ENCODE results near the gene CNPY1. TPM values are rescaled to one million over a fixed set of nuclear protein-coding genes. Genes with fewer than 3 reads are reported as not detected.

Gene CNPY1
- total RNA-seq, 4 donors from 2014 or later, result not detected

- no peak for TF ChIP-seq POLR2A (IDR thresholded peaks at IDR 0.05)
- TF ChIP-seq, protein P1, sequence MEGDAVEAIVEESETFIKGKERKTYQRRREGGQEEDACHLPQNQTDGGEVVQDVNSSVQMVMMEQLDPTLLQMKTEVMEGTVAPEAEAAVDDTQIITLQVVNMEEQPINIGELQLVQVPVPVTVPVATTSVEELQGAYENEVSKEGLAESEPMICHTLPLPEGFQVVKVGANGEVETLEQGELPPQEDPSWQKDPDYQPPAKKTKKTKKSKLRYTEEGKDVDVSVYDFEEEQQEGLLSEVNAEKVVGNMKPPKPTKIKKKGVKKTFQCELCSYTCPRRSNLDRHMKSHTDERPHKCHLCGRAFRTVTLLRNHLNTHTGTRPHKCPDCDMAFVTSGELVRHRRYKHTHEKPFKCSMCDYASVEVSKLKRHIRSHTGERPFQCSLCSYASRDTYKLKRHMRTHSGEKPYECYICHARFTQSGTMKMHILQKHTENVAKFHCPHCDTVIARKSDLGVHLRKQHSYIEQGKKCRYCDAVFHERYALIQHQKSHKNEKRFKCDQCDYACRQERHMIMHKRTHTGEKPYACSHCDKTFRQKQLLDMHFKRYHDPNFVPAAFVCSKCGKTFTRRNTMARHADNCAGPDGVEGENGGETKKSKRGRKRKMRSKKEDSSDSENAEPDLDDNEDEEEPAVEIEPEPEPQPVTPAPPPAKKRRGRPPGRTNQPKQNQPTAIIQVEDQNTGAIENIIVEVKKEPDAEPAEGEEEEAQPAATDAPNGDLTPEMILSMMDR (IDR thresholded peaks at IDR 0.05), result no peak
- WGBS, 2 donors, result 5 to 7% methylated on average over 18 to 28 of the region's 42 CpGs
- intact Hi-C loops (cut with DNase I), result no loop called here
- Histone ChIP-seq H3K27ac (no peak overlapping the region), H3K9me3 (no peaks in the 10 kb centered on the region), H3K4me3 (replicated peaks in 1 of 3) (no peak overlapping the region), H3K27me3 (peaks cover 83% of the 10 kb centered on the region), H3K36me3 (no peaks in the 10 kb centered on the region), H3K4me1 (peaks cover 13 to 29% of the 10 kb centered on the region in 2 donors)
- DNase-seq, result no peak
Observed at GRCh38 chr7:155466142-155466813, 80.1 kb downstream of the CNPY1 start.

DNA sequence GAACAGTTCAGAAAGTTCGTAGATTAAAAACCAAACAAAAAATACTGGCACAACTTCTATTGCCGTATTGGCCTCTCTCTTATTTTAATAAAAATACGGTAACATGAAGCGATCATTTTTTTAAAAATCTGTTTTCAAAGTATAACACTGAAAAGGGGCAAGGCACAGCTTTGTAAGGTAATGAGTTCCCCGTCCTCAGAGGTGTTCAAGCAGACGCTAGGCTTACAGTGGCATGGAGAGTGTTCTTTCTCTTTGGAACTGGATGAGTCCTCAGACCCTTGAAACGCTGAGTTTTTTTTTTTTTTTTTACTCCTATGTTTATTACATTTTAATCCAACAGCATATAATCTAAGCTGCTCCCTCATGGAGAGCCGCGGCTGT lies 80.6 kb downstream of the CNPY1 start:
- 11 to 13% methylated on average over 9 of the region's 9 CpGs for WGBS, 2 donors
- no peak for TF ChIP-seq POLR2A (IDR thresholded peaks at IDR 0.05)
- TF ChIP-seq, protein P1 (IDR thresholded peaks at IDR 0.05), result no peak
- H3K36me3 ChIP-seq, result no peaks in the 10 kb centered on the region
- H3K9me3 ChIP-seq, result no peaks in the 10 kb centered on the region
- no peak overlapping the region for H3K27ac ChIP-seq
- H3K4me1 ChIP-seq, result peaks cover 13 to 29% of the 10 kb centered on the region in 2 donors
- H3K27me3 ChIP-seq, result peaks cover 84% of the 10 kb centered on the region
- DNase-seq, result no peak
- intact Hi-C loops (cut with DNase I), result no loop called here
- no peak overlapping the region for H3K4me3 ChIP-seq (replicated peaks in 1 of 3)

GRCh38 chr7:155464948-155465739 lies 81.2 kb downstream of the CNPY1 start:
- TF ChIP-seq POLR2A (IDR thresholded peaks at IDR 0.05), result no peak
- TF ChIP-seq, protein P1 (IDR thresholded peaks at IDR 0.05), result no peak
- Histone ChIP-seq H3K4me3 (replicated peaks in 1 of 3) (no peak overlapping the region), H3K4me1 (peaks cover 13 to 29% of the 10 kb centered on the region in 2 donors), H3K27me3 (peaks cover 86% of the 10 kb centered on the region), H3K27ac (no peak overlapping the region), H3K36me3 (no peaks in the 10 kb centered on the region), H3K9me3 (no peaks in the 10 kb centered on the region)
- intact Hi-C loops (cut with DNase I), result no loop called here
- WGBS, 2 donors, result 8 to 12% methylated on average over 32 to 33 of the region's 33 CpGs
- DNase-seq, result no peak

DNA sequence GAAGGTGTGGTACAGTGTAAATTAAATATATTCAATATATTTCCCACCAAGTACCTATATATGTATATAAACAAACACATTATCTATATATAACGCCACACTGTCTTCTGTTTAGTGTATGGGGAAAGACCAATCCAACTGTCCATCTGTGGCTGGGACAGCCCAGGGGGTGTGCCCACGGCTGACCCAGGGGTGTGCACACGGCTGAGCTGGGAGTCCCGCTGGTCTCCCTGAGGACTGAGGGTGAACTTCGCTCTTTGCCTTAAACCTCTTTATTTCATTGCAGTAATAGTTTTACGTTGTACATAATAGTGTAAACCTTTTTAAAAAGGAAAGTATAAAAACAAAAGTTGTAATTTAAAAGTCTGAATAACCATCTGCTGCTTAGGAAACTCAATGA lies 82.2 kb downstream of the CNPY1 start:
- TF ChIP-seq, protein P1 (IDR thresholded peaks at IDR 0.05), result no peak
- TF ChIP-seq POLR2A (IDR thresholded peaks at IDR 0.05), result no peak
- no peak for DNase-seq
- no peaks in the 10 kb centered on the region for H3K36me3 ChIP-seq
- H3K4me1 ChIP-seq, result peaks cover 17 to 29% of the 10 kb centered on the region in 2 donors
- no peak overlapping the region for H3K27ac ChIP-seq
- WGBS, 2 donors, result 19 to 21% methylated on average over 6 of the region's 6 CpGs
- intact Hi-C loops (cut with DNase I), result no loop called here
- peaks cover 86% of the 10 kb centered on the region for H3K27me3 ChIP-seq
- no peak overlapping the region for H3K4me3 ChIP-seq (replicated peaks in 1 of 3)
- no peaks in the 10 kb centered on the region for H3K9me3 ChIP-seq

All from thyroid gland (tissue), 4 donors.